Right lung (tissue), 5 donors: ENCODE measurements around the gene CORIN. TPM values are rescaled to one million over a fixed set of nuclear protein-coding genes. Genes with fewer than 3 reads are reported as not detected.

Experiments
- DNase-seq, 2 donors: peaks; one replicate each; pipeline ENCODE4 v3.0.0-alpha.2; 2013
- polyA plus RNA-seq, 5 donors: library from polyadenylated mRNA; unstranded; fragments of 120-200 nt; gene quantifications; one replicate each; pipeline versions ENCODE4 v1.2.1 to v1.2.3, GENCODE V29; 2013; ENCODE audit warnings: inconsistent platforms in 1 of 5, low replicate concordance in 1 of 5; ENCODE audit not compliant: insufficient read length in 5 of 5, insufficient read depth in 1 of 5

The CORIN gene
- polyA plus RNA-seq, 5 donors = 2.9 to 5.4 (median 3.5) TPM

GRCh38 chr4:47831026-47831679 is 6.7 kb downstream of the CORIN start:
- DNase-seq = no peak

- no peak for DNase-seq
Observed at GRCh38 chr4:47830265-47831025, 7.4 kb downstream of the CORIN start.

DNA sequence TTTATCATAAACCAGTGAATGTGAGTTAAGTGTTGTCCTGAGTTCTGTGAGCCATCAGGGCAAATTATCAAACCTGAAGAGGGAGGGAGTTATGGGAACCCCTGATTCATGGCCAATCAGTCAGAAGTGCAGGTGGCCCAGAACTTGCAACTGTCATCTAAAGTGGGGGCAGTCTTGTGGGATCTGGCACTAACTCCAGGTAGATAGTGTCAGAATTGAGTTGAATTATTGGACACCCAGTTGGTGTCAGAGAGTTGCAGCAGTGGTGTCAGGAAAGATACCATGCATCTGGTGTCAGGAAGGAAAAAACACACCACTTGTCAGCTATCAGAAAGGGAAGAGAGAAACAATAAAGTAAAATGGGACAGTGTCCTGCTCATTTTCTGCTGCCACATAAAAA is 8.4 kb downstream of the CORIN start:
- no peak for DNase-seq

DNA sequence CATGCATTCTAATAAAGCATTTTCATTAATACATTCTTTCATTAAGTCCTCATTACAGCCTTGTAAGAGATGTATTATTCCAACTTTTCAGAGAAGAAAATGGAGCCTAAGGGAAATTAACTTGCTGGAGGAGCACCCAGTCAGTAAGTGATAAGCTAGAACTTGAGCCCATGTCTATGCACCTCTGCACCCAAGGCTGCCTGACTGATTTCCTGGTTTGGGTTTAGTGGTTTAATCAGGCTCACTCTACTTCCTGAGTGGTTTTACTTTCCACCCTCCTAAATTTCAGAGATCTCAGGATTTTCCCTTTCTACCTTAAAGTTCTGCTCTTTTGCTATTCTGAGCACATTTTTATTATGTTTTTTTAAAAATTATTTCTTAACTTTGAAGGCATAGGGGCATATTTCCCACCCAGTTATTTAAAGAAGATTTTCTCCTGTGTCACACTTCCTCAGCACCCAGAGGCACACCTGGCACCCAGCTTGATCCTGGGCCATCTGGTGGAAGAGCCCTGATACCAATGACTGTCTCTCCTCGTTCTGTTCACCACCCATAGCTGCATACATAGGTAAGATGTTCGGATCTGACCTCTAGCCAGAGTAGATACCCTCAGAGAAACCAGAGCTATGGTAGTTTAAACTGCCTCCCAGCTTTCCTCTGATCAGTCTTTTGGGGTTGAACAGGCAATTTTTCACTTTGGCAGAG is 10.4 kb downstream of the CORIN start:
- no peak for DNase-seq

DNA sequence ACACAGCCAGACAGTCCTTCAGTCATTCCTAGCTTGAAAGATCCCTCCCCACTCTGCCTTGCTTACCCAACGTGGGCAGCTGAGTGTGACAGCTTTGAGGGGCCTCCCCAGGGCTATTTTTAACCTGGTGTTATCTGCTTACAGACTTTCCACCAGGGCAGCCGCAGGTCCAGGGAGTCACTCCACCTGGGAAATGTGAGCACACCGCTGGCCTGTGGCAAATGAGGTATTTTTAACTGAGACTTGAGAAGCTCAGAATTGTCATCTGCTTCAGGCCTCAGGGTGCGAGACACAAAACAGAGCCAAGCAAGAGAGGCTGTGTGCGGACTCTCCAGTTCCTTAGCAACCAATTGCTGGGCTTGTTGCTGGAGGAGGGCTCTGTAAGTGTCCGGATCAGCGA is 13.0 kb downstream of the CORIN start:
- no peak for DNase-seq

DNA sequence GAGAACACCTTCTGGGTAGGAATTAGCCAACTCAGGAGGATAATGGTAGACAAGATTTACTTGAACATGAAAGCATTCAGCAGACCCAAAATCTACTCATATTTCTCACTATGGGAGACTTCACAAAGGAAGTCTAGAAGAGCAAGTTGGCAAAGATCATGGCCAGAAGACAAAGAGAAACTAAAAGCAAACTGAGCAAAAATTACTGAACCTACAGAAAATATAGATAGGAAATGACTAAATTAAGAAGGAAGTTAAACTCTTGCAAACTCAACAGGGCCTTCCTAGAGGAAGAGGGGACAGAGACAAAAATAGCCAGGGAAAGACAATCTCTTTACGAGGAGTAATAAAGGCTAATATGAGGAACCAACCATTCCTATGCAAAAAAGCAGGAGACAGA is 18.7 kb downstream of the CORIN start:
- DNase-seq = no peak

DNA sequence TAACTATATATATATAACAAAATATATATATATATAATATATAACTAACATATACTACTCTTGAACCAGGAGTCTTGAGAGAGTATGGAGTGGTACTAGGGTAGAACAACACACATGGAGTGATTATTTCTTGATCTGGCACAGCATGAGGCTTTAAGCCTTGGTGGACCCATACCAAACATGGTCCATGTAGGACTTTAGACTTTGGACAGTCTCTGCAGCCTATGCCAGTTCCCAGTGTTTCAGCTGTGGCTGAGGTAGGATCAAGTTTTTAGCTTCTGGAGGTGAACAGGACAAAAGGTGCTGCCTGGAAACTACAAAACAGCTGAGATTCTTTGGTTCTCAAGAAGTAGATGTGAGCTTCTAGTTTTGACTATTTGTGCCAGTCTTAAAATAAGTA is 20.6 kb downstream of the CORIN start:
- no peak for DNase-seq

DNA sequence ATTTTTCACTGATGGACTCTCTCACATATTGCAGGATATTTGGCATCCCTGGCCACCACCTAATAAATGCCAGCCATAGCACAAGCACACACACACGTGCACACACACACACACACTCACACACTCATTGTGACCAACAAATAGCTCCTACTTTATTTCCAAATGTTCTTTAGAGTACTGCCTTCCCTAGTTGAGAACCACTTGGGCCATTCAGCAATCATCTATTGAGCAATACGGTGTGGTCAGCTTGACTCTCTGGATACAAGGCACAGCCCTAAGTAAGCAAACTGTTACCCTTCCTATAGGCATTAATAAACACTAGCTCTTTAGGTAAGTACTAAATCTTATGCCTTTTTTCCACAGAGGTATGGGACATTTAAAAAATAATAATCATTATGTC is 21.1 kb downstream of the CORIN start:
- DNase-seq = no peak

DNA sequence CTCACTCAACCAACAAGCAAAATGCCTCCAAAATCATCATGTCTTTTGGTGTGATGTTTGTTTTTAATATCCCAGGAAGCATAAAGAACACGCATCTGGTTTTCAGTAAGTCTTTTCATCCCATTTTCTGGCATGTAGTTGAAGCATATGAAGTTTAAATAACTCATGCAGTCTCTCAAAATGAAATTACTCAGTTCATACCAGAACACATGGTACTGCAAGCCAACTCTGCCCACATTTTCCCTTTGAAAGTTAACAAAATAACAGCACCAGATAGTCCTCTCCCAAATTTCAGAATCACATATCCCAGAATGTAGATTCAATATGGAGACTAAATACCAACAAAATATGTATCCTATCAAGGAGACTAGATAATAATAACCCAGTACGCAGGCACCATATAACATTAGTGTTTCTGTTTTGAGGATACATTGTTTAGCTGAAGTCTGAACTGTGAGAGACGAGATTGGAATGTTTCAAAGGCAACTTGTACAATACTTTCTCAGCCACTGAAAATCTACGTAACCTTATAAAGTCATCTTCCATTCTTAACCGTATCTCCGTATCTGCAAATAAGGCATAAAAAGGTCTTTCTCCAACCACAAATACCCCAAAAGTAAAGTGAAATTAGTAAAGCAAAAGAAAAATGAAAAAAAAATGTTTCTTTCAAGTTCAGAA is 23.1 kb downstream of the CORIN start:
- DNase-seq = peak in 1 of 2 donors; percentile 22

DNA sequence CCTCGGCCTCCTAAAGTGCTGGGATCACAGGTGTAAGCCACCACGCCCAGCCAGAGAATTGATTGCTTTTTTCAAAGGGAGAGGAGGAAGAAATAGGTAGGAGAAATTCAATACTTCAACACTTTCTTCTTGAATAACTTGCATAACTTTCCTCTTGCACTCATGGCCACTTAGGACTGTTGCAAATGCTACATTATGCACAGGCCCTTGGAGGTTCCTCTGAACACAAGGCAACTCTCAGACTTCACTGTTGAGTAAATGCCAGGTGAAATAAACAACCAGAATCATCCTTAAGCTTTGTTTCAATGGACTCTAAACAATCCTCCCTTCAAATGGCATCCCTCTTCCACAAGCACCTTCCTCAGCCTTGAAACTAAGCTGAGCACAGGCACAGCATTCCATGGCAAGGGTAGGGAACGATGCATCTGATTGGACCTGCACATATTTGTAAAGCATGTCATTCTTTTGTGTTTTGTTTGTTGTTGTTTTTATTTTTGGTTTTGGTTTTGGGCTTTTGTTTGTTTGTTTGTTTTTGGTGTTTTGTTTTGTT is 28.1 kb downstream of the CORIN start:
- DNase-seq = no peak

DNA sequence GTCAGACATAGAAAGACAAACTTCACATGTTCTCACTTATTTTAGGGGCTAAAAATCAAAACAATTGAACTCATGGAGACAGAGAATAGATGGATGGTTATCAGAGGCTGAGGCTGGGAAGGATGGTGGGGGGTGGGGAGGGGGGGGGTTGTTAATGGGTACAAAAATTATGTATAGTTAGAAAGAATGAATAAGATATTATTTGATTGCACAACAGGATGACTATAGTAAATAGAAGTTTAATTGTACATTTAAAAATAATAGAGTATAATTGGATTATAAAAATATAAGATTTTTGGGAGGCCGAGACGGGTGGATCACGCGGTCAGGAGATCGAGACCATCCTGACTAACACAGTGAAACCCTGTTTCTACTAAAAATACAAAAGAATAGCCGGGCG is 33.3 kb downstream of the CORIN start:
- DNase-seq = no peak

GRCh38 chr4:47801481-47802002 is 36.3 kb downstream of the CORIN start:
- no peak for DNase-seq

DNA sequence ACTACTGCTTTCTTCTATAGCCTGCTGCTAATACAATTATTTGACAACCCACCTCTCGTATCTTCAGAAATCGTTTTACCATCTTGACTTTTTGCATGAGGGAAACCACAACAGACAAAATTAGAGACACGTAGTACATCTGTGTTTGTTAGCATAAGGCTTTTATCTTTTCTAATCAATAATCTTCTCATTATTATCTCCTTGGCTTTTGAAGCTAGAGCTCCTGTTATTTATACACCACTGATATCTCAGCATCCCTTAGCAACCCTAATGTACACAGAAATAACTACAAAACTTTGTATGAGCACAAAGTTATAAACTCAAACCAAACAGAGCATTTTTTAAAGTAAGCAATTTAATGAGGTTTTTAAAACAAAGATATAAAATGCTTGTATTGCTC is 39.7 kb downstream of the CORIN start:
- DNase-seq = no peak

DNA sequence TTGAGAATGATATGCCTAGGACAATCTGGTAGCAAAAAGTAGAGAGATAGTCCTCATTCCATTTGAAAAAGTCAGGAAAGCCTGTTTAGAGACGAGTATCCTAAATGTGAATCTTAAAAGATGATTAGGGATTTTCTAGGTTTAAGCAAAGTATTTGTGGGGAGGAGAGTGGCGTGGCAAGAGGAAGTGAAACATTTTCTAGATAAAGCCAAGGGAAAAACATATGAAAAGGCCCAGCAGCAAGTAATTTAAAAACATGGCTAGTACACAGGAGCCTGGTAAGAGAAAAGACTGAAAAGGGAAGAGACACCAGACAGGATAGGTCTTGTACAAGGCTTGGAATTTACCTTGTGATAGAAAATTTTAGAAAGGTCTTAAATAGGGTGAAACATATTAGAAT is 45.9 kb downstream of the CORIN start:
- DNase-seq = no peak

GRCh38 chr4:47790105-47790504 is 47.8 kb downstream of the CORIN start:
- no peak for DNase-seq

GRCh38 chr4:47788126-47788525 is 49.7 kb downstream of the CORIN start:
- peak in 1 of 2 donors; percentile 14 for DNase-seq

GRCh38 chr4:47786958-47787370 is 50.9 kb downstream of the CORIN start:
- peak; percentile 15 to 16 for DNase-seq

DNA sequence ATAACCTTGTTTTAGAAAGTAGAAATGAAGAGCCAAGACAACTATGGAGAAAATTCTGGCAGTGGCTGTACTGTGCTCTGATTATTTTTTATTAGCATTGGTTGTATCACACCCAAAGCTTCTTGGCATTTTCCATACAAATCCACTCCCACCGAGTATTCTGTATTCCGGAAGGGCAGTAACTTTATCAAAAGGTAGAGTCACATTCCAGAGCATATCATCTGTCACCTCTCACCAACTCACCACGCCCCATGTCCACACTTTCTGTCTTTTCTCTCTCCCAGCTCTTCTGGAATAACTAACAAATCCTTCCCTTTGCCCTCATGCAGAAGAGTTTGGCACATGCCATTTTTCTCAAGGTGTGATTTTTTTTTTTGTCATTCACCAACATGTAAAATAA is 52.7 kb downstream of the CORIN start:
- DNase-seq = no peak

- DNase-seq = no peak
Observed at GRCh38 chr4:47784222-47784621, 53.6 kb downstream of the CORIN start.

DNA sequence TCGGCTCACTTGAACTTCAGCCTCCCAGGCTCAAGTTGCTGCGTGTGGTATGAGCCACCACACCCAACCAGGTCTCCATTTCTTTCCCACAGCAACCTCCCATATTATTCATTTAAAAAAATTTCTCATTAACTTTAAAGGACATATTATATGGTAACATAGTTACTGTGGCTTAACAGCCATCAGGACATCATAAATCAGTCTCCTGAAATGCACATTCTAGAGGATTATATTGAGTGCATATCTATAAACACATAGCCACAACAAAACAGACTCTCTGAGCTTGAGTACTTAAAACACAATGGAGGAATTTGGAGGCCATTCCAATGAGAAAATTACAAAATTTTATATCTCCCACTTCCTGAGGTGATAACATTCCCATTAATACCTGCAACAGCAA is 61.5 kb downstream of the CORIN start:
- DNase-seq = no peak

DNA sequence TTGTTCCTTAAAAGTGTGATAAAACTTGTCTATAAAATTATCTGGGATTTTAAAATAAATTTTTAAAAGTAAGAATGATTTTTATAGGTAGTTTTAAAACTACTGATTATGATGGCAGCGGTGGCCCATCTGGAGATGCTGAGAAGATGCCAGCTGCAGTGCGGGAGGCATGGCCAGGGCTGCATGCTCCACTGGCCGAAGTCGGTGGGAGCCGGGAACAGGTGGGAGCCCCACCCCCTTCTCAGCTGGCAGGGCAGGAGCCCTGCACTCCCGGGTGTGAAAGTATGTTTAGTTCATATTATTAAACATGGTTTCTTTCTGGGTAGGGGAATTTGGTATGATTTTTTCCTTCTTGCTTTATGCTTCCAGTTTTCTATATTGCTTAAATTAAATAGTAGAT is 63.8 kb downstream of the CORIN start:
- DNase-seq = no peak

DNA sequence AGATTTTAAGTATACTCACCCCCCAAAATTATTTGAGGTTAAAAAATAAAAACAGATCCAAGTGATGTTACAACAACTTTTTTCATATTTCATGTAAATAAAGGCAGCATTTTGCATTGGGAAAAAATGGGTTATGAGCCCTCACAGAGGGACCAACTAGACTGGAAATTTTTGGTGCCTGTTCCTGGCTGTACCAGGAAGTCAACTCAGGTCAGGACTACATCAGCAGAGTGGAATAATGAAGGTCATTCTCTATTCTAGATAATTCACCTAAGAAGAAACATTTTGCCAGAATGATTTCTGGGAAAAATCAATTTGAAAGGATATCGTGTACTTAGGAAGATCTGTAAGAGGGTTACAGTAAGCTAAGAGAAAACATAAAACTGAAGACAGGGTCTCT is 66.8 kb downstream of the CORIN start:
- no peak for DNase-seq
